Measurements from ENCODE around the gene LINGO3. TPM values are rescaled to one million over a fixed set of nuclear protein-coding genes. Genes with fewer than 3 reads are reported as not detected.
A peak's percentile ranks its signal among the peaks of the same experiment; 100 is the strongest.

The LINGO3 gene
- total and polyA plus RNA-seq, 10 of the 15 experiments (the other 5 are each of a cell fraction or from before 2014, with no cell fraction given), result 0.09 to 2.0 (median 0.40) TPM; not detected in 5

GRCh38 chr19:2273356-2274184 lies 34.4 kb downstream of the LINGO3 start (continued):
- TF ChIP-seq FOS (IDR thresholded peaks at IDR 0.05; ENCODE audit: borderline replicate concordance, extremely low read depth, insufficient read length), result no peak
- TF ChIP-seq SIN3A (IDR thresholded peaks at IDR 0.05; ENCODE audit: low read depth, low read length), result peak; percentile 76
- TF ChIP-seq ETV6 (conservative IDR thresholded peaks at IDR 0.05 in 1 of 2, IDR thresholded peaks at IDR 0.05 in 1 of 2; ENCODE audit: borderline replicate concordance in 1 of 2, low read depth in 1 of 2), result peak in 1 of 2 experiments; percentile 58; a peak in 1 of 4 replicates
- TF ChIP-seq ZNF384 (IDR thresholded peaks at IDR 0.05; ENCODE audit: borderline replicate concordance, low read depth, low read length), result peak; percentile 18; the same call in 1 of the 2 replicates
- TF ChIP-seq RELA (IDR thresholded peaks at IDR 0.05; ENCODE audit: borderline replicate concordance, partially characterized antibody), result peak; percentile 60
- TF ChIP-seq ZNF24 (IDR thresholded peaks at IDR 0.05), result no peak
- no peak for TF ChIP-seq NFIC (IDR thresholded peaks at IDR 0.05; ENCODE audit: low read depth, low read length)
- peak; percentile 86 for TF ChIP-seq HDGF (IDR thresholded peaks at IDR 0.05)
- TF ChIP-seq LARP7 (IDR thresholded peaks at IDR 0.05), result peak; percentile 90
- no peak for TF ChIP-seq PRDM15 (CRISPR knock-in tag; IDR thresholded peaks at IDR 0.05)
- TF ChIP-seq RAD21 (IDR thresholded peaks at IDR 0.05; ENCODE audit: insufficient read depth, low read depth, low read length), result peak; percentile 68
- no peak for TF ChIP-seq KLF5 (IDR thresholded peaks at IDR 0.05; ENCODE audit: partially characterized antibody)
- TF ChIP-seq TARDBP (IDR thresholded peaks at IDR 0.05; ENCODE audit: borderline replicate concordance), result peak; percentile 84
- TF ChIP-seq RELB (IDR thresholded peaks at IDR 0.05; ENCODE audit: low read depth), result peak; percentile 32; the same call in 1 of the 2 replicates
- peak; percentile 31; the same call in 1 of the 2 replicates for TF ChIP-seq ZBTB11 (CRISPR knock-in tag; IDR thresholded peaks at IDR 0.05)
- peak; percentile 65 for TF ChIP-seq DPF2 (IDR thresholded peaks at IDR 0.05)
- 0 out of 2 replicates have a peak, but pooled peaks have one; percentile 29 for TF ChIP-seq MEF2A (IDR thresholded peaks at IDR 0.05; ENCODE audit: insufficient read depth, low read depth, low read length)
- TF ChIP-seq TCF7 (IDR thresholded peaks at IDR 0.05; ENCODE audit: borderline replicate concordance), result no peak
- TF ChIP-seq IRF4 (IDR thresholded peaks at IDR 0.05; ENCODE audit: low read depth, low read length), result no peak
- no peak for TF ChIP-seq PAX8 (IDR thresholded peaks at IDR 0.05)
- 0 out of 2 replicates have a peak, but pooled peaks have one; percentile 31 for TF ChIP-seq SREBF2 (IDR thresholded peaks at IDR 0.05; ENCODE audit: low read length)

Data from GM12878 (cell line).